ENCODE measurements around the gene KLHL40. TPM values are rescaled to one million over a fixed set of nuclear protein-coding genes. Genes with fewer than 3 reads are reported as not detected.
A peak's percentile ranks its signal among the peaks of the same experiment; 100 is the strongest.

Gene KLHL40
- total and polyA plus RNA-seq, 11 donors: 0.19 to 6.8 (median 0.73) TPM; not detected in 1

DNA sequence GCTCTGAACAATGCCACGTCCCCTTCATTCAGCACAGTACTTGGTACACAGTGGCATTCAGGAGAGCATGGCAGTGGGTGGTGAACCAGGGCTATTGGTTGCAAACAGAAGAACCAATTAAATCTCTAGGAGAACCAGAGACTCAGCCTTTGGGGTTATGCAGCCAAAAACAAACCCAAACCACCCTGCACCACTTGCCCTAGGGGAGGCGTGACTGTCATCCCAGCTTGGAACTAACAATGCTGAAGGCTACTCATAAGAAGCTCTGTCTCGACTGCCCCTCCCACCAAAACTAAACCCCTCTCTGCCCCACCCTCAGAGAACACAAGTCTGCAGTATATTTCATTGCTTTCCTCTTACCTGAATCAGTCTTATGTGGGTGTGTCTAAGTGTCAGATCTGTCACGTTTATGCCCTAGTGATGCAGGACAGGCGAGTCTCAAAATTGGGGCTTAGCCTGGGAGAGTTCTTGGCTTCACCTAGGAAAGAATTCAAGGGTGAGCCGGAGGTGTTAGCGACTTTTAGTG, 15.2 kb upstream of the KLHL40 start:
- Histone ChIP-seq H3K27ac (no peak overlapping the region), H3K9me3 (no peaks in the 10 kb centered on the region), H3K36me3 (no peaks in the 10 kb centered on the region), H3K4me1 (peaks cover 0 to 36% (median 26%) of the 10 kb centered on the region in 12 donors), H3K27me3 (no peaks in the 10 kb centered on the region), H3K4me3 (no peak overlapping the region)
- no peak for DNase-seq
- no peak for ATAC-seq
- 79 to 85% (median 83%) methylated on average over 7 of the region's 7 CpGs for WGBS, 4 donors
- no peak for TF ChIP-seq POLR2A (IDR thresholded peaks at IDR 0.05)
- TF ChIP-seq, protein P1, sequence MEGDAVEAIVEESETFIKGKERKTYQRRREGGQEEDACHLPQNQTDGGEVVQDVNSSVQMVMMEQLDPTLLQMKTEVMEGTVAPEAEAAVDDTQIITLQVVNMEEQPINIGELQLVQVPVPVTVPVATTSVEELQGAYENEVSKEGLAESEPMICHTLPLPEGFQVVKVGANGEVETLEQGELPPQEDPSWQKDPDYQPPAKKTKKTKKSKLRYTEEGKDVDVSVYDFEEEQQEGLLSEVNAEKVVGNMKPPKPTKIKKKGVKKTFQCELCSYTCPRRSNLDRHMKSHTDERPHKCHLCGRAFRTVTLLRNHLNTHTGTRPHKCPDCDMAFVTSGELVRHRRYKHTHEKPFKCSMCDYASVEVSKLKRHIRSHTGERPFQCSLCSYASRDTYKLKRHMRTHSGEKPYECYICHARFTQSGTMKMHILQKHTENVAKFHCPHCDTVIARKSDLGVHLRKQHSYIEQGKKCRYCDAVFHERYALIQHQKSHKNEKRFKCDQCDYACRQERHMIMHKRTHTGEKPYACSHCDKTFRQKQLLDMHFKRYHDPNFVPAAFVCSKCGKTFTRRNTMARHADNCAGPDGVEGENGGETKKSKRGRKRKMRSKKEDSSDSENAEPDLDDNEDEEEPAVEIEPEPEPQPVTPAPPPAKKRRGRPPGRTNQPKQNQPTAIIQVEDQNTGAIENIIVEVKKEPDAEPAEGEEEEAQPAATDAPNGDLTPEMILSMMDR (IDR thresholded peaks at IDR 0.05): no peak
- intact Hi-C loops (cut with DNase I): no loop called here

DNA sequence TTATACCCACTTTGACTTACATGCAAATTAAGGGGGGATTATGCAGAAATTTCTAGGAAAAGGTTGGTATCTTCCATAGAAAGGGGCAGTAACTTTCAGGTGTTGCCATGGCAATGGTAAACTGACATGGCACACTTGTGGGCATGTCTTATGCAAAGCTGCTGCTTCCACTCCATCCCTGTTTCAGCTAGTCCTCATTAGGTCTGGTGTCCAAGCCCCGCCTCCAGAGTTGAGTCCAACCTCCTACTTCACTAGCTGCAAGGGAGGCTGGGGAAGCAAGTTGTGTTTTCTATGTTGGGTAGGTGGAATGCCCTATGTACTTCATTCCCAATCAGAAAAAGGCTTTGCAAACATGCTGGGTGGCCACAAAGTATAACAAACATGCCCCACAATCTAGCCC, 14.7 kb upstream of the KLHL40 start:
- H3K4me3 ChIP-seq: no peak overlapping the region
- peaks cover 0 to 1% (median 0%) of the 10 kb centered on the region in 12 donors for H3K9me3 ChIP-seq
- H3K4me1 ChIP-seq: peaks cover 0 to 31% (median 24%) of the 10 kb centered on the region in 12 donors
- no peaks in the 10 kb centered on the region for H3K36me3 ChIP-seq
- WGBS, 4 donors: 75 to 100% (median 93%) methylated on average over 1 of the region's 1 CpG
- no peak overlapping the region for H3K27ac ChIP-seq
- DNase-seq (no peak), ATAC-seq (no peak)
- no peak for TF ChIP-seq POLR2A (IDR thresholded peaks at IDR 0.05)
- TF ChIP-seq, protein P1 (IDR thresholded peaks at IDR 0.05): no peak
- intact Hi-C loops (cut with DNase I): no loop called here
- no peaks in the 10 kb centered on the region for H3K27me3 ChIP-seq

DNA sequence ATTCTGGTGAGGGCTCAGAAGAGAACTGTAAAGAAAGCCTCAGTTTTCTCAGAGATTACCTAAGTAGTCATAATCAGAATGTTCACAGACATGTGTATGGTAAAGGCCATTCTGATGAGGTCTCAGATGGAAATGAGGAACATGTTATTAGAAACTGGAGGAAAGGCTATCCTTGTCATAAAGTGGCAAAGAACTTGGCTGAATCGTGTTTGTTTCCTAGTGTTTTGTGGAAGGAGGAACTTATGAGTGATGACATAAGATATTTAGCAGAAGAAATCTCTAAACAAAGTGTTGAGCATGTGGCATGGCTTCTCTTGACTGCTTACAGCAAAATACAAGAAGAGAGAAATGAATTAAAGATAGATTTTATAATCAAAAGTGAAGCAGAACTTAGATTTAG, 12.8 kb upstream of the KLHL40 start:
- intact Hi-C loops (cut with DNase I): no loop called here
- H3K27me3 ChIP-seq: no peaks in the 10 kb centered on the region
- H3K27ac ChIP-seq: peak overlapping the region in 1 of 12 donors; percentile 4
- TF ChIP-seq POLR2A (IDR thresholded peaks at IDR 0.05): no peak
- TF ChIP-seq, protein P1 (IDR thresholded peaks at IDR 0.05): no peak
- no peak for DNase-seq
- H3K36me3 ChIP-seq: no peaks in the 10 kb centered on the region
- peaks cover 0 to 13% (median 7%) of the 10 kb centered on the region in 12 donors for H3K4me1 ChIP-seq
- ATAC-seq: no peak
- H3K9me3 ChIP-seq: peaks cover 0 to 16% (median 0%) of the 10 kb centered on the region in 12 donors
- 53 to 78% (median 63%) methylated on average over 1 of the region's 1 CpG for WGBS, 4 donors
- no peak overlapping the region for H3K4me3 ChIP-seq

DNA sequence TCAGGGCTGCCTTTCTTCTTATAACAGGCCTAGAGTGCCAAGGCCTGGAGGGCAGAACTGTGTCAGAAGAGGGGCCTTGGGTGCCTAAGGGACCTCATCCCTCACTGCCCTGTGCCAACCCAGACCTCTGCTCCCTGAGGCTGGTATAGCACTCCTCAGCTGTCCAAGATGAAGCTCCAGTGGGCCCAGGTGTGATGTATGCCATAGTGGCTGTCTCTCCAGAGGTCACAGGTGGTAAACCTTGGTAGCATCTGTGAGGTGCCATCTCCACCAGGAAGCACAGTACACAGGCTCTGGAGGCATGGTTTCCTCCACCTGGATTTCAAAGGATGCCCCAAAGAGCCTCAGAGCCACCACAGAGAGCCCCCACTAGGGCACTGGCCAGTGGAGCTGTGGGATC, 12.3 kb upstream of the KLHL40 start:
- H3K9me3 ChIP-seq: peaks cover 0 to 22% (median 0%) of the 10 kb centered on the region in 12 donors
- ATAC-seq (no peak), DNase-seq (peak in 1 of 5 donors; percentile 12)
- no peak overlapping the region for H3K4me3 ChIP-seq
- no peaks in the 10 kb centered on the region for H3K36me3 ChIP-seq
- no peaks in the 10 kb centered on the region for H3K27me3 ChIP-seq
- no peak overlapping the region for H3K27ac ChIP-seq
- TF ChIP-seq POLR2A (IDR thresholded peaks at IDR 0.05): no peak
- TF ChIP-seq, protein P1 (IDR thresholded peaks at IDR 0.05): no peak
- H3K4me1 ChIP-seq: peaks cover 0 to 7% (median 2%) of the 10 kb centered on the region in 12 donors
- intact Hi-C loops (cut with DNase I): no loop called here

Measured in heart left ventricle (tissue), 16 donors.